NK-92 (cell line): ENCODE data around the gene PCDH9.

Experiments used
- DNase-seq: peaks from one replicate; lab custom pipeline; 2025; ENCODE audit not compliant: unreplicated experiment; lab: John Stamatoyannopoulos, UW

Gene PCDH9

DNA sequence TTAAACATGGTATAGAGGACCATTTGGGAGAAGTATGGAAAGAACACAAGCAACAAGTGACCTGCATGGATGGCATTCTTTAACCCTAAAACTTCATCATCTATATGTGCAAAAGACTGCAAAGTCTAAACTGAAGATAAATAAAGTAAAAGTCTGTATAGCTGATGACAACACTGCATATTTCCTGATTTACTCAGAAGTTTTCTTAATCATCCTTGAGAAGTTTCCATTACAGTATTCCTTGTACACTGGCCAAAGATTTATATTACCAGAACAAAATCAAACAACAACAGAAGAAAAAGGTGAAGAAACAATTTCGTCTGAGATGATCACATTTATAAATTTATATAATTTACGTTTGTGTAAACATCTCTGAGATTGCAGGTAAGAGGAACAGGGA lies 805.7 kb downstream of the PCDH9 start:
- DNase-seq, result no peak

DNA sequence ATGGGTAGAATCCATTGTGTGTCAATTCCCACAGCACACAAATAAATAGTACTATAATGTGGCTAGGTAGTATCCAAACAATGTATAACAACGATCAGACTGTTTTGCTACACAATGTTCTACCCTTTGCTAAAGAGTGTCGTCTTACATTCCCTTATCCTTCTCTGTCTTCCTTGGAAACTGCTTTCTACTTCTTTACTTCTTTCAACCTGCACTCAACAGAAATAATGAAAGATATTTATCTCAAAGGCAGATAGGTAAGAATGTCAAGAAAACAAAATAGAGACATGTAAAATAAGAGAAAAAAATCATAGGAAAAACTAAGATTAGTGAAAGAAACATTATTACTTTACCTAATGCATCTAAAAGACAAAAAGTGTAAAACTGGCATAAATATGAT lies 814.7 kb downstream of the PCDH9 start:
- no peak for DNase-seq

DNA sequence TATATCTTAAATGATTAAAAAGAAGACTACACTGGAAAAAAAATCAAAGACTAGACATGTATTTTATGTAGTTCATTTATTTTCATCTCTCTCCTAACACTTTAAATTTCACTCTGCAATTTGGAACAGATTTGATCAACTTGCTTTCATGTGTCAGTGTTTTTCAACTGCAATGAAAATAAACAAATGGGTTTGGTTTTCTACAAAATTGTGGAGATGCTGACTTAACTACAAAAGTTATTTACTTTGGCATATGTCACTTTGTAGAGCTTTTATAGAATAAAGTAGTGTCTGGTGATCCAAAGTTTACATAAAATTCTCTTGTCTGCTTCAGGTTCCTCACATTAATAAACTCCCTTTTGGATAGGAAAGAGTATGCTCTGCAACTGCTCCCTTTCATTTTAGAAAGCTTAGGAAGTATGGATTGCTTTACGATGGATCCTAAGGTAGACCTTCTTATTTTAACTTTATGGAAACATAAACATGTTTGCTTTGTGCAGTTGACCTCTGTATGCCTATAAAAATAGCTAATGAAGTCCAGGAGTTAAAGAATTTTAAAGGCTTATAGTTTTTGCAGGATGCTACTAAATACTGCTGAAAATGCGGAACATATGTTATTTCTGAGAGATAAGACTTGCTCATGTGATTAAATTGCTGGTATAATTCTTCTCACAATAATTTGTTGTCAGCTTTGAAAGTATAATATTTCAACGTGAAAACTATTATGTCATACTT lies 815.9 kb downstream of the PCDH9 start:
- DNase-seq, result no peak

DNA sequence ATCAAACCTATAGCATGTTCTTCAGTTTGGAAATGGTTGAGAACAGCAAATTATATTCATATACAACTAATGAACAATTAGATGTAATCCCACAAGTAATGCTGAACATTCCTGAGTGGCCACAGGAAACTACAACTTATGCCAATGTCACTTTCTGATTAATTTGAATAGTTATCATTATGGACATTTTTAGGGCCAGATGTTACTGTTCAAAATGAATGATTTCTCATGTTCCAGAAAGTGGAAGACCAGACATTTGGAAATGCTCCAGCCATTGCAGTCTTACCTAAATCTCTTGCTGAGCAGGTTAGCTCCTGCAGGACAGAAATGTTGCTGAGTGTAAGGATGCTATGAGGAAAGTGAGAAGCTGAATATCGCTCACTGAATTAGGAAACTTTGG lies 819.8 kb downstream of the PCDH9 start:
- no peak for DNase-seq

DNA sequence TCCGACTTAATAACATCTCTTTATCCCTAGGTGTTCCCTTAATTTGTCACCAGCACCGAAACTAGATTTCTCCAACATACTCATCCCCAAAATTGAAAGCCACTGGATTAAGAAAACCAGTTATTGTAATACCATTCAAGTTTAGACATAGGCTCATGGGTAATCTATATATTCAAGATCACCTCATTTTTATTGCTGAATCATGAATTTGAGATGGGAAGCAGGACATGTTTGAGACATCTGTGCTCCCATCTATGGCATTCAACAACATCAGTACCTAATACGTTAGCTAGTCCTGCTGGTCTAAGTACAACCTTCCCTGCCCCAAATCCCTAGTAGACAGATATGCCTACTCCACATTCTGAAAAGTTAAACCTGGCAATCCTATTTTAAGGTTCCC lies 820.6 kb downstream of the PCDH9 start:
- DNase-seq, result no peak

DNA sequence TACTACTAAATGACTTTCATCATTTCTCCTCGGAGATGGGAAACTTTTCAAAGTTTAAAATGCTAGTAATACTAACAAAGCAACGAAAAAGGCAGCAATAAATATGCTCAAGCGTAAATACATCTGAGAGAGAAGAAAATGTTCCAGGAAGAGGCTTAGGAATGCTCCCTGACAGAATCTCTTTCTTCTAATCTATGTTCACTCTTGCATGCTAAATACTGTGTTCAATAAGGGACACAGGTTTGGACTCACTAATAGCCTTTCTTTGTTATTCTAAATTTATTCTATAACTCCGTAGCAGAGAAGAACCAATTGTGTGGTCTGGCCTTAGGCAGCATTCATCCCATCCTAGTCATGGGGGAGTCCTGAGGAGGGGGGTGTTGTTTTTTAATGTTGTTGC lies 823.0 kb downstream of the PCDH9 start:
- DNase-seq, result no peak

DNA sequence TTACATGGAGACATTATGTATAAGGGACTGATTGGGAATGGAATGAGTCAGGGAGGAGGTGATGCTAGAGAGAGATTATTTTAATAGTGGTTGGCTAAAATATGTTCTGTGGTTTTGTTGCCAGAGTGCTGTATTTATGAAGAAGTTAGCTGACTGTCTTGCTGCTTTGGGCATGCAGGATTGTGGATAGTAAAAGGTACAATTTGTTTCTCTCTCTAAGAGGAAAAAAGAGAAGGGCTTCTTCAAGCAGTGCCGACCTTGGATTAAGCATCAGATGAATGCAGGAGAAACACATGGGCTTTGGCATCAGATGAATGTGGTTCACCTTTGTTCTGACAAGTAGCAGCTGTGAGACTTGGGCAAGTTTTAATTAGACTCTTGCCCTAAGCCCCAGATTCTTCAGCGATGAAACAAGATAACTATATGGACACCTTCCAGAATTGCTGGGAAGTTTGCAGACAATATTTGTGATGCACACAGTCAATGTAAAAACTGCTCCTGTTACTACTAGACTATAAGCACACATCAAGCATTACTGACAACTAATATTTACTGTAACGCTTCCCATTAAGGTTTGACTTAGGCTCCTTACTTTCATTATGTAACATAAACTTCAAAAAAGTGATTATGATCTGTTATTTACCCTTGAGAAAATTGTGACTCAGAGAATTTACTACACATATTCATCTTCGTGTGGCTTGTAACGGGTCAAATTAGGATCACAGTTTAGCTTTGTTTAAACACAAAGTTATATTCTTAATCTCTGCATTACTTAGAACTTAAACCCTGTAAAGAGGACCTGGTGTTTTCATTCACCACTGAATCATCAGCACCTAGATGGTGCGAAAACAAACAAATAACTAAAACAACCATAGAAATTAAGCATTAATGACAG lies 824.0 kb downstream of the PCDH9 start:
- DNase-seq, result no peak

DNA sequence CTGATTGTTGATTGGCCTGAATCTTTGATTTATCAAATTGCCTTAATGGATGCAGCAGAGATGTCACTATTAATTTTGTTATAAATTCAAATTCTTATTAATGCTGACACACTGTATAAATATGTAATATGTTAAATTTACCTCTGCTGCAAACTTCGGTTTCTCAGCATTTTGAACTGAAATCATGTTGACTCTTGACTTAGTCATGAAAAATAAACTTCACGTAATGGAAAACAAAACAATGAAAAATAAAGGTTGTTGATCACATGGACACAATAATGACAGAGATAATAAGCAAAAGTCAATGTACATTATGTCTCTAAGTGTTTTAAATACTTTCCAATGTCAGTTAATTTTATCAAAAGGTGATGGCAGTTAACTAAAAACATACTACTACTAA lies 827.6 kb downstream of the PCDH9 start:
- DNase-seq, result no peak

DNA sequence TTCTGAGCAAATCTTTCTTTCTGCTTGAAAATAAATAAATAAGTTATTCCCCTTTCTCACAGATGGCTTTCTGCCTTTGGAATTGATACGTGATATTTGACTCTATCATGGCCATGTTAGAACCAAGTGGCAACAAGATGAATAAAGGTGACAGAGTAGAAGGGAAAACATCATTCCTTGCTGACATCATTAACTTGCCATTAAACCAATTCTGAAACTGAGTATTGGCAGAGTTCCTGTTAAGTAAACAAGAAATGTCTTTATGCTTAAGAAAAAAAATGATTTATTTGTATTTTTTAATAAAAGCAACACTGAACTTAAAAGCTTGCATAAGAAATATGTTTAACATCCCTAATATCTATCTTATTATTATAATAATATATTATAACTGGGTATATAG lies 828.1 kb downstream of the PCDH9 start:
- no peak for DNase-seq

DNA sequence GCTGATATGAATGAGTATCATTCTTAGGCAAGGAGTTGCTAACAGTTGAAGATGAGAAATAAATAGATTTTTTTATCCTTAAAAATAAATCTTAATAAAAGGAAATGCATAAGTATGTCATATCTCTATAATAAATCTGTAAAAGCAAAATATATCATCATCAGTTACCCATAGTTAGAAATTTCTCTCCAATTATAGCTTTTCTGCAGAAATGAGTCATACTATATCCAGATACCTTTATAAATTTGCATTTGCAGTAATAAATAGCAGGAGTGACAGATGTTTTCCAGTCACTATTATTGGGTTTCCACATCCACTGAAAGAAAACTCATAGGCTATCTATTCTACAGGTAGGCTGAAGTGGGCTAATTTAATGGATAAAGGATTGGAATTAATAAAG lies 829.8 kb downstream of the PCDH9 start:
- no peak for DNase-seq

DNA sequence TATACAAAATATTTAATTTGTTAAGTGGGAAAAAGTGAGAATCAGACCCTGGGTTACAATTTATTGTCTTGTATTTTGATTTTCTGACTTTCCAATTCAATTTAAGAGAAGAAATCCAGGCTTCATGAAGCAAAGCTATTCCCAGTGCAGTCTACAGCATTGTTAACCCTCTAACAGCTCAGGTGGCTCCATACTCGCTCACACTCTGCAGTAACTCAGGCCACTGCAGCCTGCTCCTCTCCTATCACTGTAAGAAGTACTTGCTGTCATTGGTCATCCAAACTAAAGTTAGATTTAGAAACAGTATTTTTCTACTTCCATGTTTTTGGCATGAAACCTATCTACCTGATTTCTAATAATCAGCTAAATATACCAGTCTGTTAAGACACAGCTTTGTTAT lies 830.3 kb downstream of the PCDH9 start:
- no peak for DNase-seq

DNA sequence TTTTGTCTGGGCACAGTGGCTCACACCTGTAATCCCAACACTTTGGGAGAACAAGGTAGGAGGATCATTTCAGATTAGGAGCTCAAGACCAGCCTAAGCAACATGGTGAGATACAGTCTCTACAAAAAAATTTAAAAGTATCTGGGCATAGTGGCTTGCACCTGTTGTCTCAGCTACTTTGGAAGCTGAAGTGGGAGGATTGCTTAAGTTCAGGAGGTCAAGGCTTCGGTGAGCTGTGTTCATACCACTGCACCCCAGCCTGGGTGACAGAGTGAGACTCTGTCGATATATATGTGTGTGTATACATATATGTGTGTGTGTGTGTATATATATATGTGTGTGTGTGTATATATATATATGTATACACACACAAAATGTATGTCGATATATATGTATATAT lies 833.0 kb downstream of the PCDH9 start:
- DNase-seq, result no peak

DNA sequence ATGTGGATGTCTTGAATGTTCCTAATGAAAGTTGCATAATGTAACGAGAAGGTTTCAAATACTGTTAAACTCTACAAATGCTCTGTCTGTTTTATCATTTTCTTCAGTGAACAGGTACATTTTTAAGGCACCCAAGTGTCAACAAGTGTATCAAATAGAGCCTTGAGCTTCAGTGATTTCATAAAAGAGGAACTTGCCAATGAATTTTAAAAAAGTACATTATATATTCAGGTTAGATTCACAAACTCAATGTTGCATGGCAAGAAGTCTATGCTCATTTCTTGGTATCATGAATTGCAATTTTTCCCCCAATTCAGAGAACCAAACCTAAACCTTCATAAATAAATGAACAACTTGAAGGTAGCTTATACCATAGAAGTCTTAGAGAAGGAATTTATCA lies 838.8 kb downstream of the PCDH9 start:
- DNase-seq, result no peak

DNA sequence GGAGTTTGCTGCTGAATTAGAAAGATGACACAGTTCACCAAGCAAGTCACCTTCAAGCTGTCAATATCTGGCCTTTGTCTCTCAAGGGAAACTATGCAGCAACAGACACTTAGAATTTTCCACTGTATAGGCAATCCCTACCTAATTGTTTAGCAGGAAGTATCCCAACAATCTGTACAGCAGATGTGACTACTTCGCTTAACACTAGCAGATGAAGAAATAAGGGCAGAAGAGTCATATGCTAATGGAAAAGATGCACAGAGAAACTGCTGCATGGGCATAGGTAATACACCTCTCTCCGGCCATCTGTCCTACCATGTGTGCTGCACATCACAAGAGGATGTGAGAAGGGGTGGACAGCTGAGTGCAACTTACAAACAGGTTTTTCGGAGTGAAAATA lies 851.2 kb downstream of the PCDH9 start:
- DNase-seq, result no peak

DNA sequence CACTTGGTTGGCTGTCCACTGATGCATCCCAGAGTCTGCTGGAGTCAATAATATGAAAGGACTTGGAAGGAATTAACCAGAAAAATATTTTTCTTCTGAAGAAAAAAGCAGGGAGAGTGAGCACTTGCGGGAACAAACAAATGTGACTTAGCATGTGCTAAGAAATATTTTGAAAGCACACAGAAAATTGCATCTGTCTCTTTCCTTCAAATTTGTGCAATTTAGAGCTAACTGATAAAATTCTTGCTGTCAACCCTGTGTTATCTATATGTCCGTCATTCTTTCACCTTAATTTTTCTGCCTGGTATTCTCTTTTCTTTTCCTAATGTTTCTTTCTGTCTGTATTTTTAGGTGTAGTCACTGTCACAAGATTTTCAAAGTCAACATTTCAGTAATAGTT lies 852.6 kb downstream of the PCDH9 start:
- no peak for DNase-seq

DNA sequence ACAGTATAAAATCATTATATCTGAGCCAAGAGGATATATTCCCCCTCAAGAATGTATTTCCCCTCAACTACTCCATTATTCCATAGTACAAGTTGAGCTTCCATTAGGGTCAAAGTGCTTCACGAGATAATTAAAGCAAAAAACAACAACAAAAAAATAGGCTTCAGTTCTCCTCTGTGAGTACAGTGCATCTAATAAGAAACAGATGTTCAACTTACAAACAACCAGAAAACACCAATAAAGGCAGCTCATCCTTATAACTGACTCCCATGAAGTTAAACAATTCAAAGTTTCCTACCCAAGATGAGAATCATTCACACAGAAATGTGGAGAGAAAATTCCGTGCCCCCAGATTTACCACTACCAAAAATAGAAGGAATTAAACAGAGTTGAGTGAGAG lies 854.4 kb downstream of the PCDH9 start:
- DNase-seq, result no peak

DNA sequence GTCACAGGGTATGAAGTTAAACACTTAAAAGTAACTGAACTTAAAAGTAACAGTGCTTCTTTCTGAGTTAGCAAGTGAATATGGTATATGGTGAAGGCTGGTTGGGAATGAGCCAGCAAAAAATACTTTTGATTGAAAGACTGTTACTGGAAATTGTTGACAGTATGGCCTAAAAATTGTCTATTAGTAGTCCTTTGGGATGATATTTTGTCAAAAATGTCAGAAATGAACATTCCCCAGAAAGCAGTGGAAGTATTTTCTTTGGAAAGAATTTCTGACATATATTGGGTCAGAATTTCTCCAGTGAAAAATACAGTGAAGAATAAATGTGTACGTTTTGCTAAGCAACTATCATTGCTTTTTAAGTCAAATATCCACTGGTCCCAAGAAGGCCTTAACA lies 860.5 kb downstream of the PCDH9 start:
- no peak for DNase-seq

DNA sequence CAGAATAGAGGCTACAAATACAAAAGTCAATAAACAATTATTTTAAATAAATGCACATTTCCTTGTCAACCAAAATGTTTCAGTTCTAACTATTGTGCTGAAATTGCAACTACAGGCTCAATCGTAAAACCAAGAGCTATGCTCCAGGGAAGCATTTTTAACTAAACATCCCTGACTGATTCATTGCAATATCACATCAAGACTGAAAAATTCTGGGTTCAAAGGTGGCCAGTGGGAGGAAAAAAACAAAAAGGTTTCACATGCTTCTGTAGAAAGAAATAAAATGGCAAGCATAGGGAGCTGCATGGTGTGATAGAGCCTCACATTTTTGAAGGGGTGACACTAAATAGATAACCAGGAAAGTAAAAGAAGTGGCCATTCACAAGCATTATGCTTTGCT lies 862.8 kb downstream of the PCDH9 start:
- no peak for DNase-seq

DNA sequence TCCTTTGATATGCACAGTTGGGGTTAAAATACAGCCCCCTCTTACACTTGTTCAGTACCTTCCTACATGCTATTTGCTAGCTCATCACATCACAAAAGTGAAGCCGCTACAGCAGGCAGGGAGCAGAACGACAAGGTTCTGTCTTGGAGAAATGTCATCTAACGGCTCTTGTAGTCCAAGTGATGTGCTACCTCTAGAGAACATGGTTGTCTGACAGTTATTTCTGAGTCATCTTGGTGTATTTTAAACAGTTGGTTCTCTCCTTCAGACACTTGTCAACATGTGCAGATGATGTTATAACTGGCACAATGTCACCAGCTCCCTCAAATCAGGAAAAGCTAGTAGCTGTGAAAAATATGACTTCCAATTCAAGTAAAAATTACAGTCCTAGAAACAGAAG lies 865.0 kb downstream of the PCDH9 start:
- no peak for DNase-seq

DNA sequence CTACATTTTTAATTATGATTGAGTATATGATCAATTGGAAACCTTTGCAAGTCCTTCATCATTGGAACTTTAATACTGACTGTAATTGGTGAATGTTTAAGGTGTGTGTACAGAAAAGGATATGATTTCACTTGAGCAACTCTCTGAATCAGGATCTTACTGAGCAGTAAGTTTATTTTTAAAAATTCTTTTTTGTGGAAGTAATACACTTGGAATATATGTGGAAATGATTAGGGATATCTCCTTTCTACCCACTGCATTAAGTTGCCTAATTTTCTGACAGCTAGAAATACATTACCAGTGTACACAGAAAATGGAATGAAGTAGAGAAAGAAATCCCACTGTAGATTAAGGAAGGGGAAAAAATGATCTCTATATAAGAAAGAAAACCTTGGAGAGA lies 865.8 kb downstream of the PCDH9 start:
- DNase-seq, result no peak

DNA sequence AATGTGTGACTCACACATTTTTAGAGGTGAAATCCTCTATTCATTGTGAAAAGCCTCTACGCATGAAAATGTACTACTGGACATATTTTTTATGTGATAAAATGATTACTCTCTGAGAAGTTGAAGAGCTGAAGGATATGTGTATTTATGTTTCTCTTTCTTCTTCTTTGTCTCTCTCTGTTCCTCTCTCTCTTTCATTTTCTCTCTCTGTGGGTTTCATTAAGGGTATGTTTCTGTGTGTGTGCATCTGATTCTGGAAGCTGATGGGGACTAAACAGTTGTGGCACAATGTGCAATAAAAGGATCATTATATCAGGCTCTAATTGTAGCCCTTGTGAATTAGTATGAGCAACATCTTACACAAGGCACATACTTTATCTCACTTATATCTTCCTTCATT lies 867.7 kb downstream of the PCDH9 start:
- DNase-seq, result no peak

DNA sequence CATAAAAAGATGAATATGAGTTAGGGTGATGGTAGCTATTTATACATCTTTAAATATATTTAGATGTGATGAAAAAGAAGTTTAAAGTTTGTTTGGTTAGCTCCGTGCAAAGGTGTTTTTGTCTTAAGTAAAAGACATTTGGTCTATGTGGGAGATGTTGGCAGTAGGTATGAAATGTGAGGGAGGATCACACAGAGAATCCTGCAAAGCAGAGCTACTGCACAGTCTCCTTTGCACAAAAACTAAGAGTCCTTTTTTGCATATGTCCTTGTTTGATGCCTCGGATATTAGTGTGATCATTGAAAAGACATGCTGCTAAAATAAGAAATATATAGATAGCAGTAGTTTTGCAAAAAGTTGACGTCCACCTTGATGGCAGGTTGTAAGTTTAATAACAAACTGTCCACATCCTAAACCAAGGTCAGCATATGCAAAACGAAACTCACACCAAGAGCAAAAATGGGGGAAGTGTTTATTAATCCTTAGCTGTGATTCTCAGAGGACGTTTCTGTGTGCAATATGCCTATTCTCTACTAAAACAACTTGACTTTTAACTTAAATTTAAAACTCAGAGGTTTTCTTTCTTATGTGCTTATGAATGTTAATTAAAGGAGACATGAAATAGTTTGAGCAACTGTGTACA lies 870.1 kb downstream of the PCDH9 start:
- no peak for DNase-seq
